Adrenal gland (tissue), 12 donors: Measurements from ENCODE around the gene GMEB2. TPM values are rescaled to one million over a fixed set of nuclear protein-coding genes. Genes with fewer than 3 reads are reported as not detected.

Source experiments
- DNase-seq, 7 donors: peaks; one replicate each; pipeline ENCODE4 v3.0.0-alpha.2; 2019 to 2020
- H3K27ac ChIP-seq, 5 donors: fragments of 200-600 bp; sonication (generic) in 4 of 5; 1 replicate in 3 of 5; 2 replicates in 2 of 5; pipeline versions ENCODE4 v1.5.1 to v1.8.0; 2016 to 2020; ENCODE audit warnings: mild to moderate bottlenecking in 1 of 5
- H3K27me3 ChIP-seq: fragments of 200-600 bp; 2 replicates; pipeline ENCODE4 v1.8.0; 2021
- H3K36me3 ChIP-seq, 2 donors: fragments of 200-600 bp; replicated peaks in 1 of 2; 1 replicate in 1 of 2; 2 replicates in 1 of 2; pipeline versions ENCODE4 v1.5.1 to v1.8.0; 2018 to 2022
- H3K4me1 ChIP-seq, 2 donors: fragments of 200-600 bp; replicated peaks in 1 of 2; 1 replicate in 1 of 2; 2 replicates in 1 of 2; pipeline versions ENCODE4 v1.5.1 to v1.8.0; 2018 to 2021
- H3K4me3 ChIP-seq, 4 donors: fragments of 200-600 bp; sonication (generic) in 3 of 4; one replicate each; pipeline ENCODE4 v1.5.1; 2016 to 2018
- H3K9me3 ChIP-seq, 3 donors: fragments of 200-600 bp; sonication (generic) in 1 of 3; replicated peaks in 1 of 3; 1 replicate in 2 of 3; 2 replicates in 1 of 3; pipeline versions ENCODE4 v1.5.1 to v1.8.0; 2016 to 2021
- POLR2A ChIP-seq, 2 donors: fragments of 450-650 bp; IDR thresholded peaks; one replicate each; pipeline ENCODE4 v1.6.1; 2017; ENCODE audit warnings: antibody characterized with exemption in 2 of 2, mild to moderate bottlenecking in 2 of 2, moderate library complexity in 1 of 2
- WGBS, 4 donors: extraction: QIAGEN DNeasy Blood & Tissue Kit in 2 of 4; methylation state at CpG; one replicate each; pipeline versions ENCODE4 v1.1.5 to v1.1.7; 2013 to 2017; 5-methylcytosine and 5-hydroxymethylcytosine counted together
- intact Hi-C, 2 donors: fragments of 100-400 bp; cut with DNase I; formaldehyde crosslinking; loops; one replicate each; pipeline versions ENCODE4 v1.14.1 to v1.15.0; 2022 to 2023
- polyA plus RNA-seq, 3 donors: library from polyadenylated mRNA; stranded (reverse); fragments of 200-250 nt in 2 of 3; fragments of 350-450 nt in 1 of 3; fragmentation: Illumina TruSeq in 1 of 3; extraction: RNeasy Lipid Tissue Mini Kit (QIAGEN cat#74804) in 1 of 3; gene quantifications; one replicate each; pipeline ENCODE4 v1.2.3, GENCODE V29; 2013 to 2014
- total RNA-seq, 9 donors: library from RNA; depleted of rRNA in 4 of 9; stranded (reverse); fragments of >200 nt in 4 of 9; fragments of 120-200 nt in 1 of 9; fragmentation: NEBNext Ultra II Directional in 1 of 9; extraction: Animal tissue kit (Norgen Biotek cat#: 25700) in 1 of 9; gene quantifications; one replicate each; pipeline versions ENCODE4 v1.1.0 to v1.2.4, GENCODE V29; 2013 to 2023
- TF ChIP-seq, protein P1 (sequence below), 6 experiments: fragments of 450-650 bp in 4 of 6; fragments of 200-600 bp in 2 of 6; sonication (generic) in 1 of 6; IDR thresholded peaks; 1 replicate in 5 of 6; 2 replicates in 1 of 6; pipeline versions ENCODE4 v1.5.1 to v1.8.0; 2016 to 2021; ENCODE audit warnings: antibody characterized with exemption in 6 of 6, mild to moderate bottlenecking in 2 of 6, moderate library complexity in 1 of 6
- donor health status: healthy with polysubstance abuse.
- donor health status: Bipolar disorder and iron deficiency.
- donor health status: DM: yes; HTN: yes; CAD: no.
- donor health status: DM: no; HTN: no; CAD: no.
- donor health status: DM: no; HTN: no; CAD: no.
- donor health status: DM: yes; HTN: yes; CAD: no.

Gene GMEB2
- total and polyA plus RNA-seq, 12 donors: 4.2 to 18.2 (median 12.5) TPM

DNA sequence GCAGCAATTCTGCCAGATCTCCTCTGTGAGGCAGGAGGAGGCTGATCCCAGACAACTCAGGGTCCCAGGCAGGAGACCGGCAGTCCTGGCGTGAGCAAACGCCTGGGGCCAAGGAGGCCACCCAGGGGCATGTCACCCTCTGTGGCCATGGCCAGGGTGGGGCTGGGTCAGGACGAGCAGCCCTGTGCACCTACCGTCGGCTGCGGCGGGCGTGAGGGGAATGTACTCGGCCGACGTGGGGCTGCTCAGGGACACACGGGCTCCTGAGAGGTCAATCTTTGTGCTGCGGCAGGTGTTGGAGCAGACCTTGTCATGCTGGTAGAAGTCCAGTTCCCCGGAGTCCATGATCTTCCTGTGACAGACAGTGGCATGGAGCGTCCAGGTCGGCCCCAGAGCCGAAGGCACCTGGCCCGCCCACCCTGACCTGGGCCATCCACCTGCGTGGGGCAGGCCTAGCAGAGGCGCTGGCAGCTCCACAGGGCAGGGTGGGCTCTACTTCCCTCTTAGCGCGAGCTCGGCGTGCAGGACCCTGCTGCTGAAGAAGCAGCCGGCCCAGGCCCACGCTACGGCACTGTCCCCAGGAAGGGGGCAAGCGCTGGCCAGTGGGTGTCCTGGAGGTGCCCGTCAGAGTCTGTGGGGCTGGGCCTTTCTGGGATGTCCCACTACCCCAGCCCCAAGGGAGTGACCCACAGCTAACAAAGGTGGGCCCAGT, 31.3 kb downstream of the GMEB2 start:
- TF ChIP-seq, protein P1, sequence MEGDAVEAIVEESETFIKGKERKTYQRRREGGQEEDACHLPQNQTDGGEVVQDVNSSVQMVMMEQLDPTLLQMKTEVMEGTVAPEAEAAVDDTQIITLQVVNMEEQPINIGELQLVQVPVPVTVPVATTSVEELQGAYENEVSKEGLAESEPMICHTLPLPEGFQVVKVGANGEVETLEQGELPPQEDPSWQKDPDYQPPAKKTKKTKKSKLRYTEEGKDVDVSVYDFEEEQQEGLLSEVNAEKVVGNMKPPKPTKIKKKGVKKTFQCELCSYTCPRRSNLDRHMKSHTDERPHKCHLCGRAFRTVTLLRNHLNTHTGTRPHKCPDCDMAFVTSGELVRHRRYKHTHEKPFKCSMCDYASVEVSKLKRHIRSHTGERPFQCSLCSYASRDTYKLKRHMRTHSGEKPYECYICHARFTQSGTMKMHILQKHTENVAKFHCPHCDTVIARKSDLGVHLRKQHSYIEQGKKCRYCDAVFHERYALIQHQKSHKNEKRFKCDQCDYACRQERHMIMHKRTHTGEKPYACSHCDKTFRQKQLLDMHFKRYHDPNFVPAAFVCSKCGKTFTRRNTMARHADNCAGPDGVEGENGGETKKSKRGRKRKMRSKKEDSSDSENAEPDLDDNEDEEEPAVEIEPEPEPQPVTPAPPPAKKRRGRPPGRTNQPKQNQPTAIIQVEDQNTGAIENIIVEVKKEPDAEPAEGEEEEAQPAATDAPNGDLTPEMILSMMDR (IDR thresholded peaks at IDR 0.05): no peak
- TF ChIP-seq POLR2A (IDR thresholded peaks at IDR 0.05): no peak
- intact Hi-C loops: no loop called here
- Histone ChIP-seq H3K4me1 (peaks cover 0 to 7% of the 10 kb centered on the region in 2 donors), H3K9me3 (no peaks in the 10 kb centered on the region), H3K27ac (no peak overlapping the region), H3K36me3 (peaks cover 0 to 32% of the 10 kb centered on the region in 2 donors), H3K4me3 (no peak overlapping the region), H3K27me3 (no peaks in the 10 kb centered on the region)
- DNase-seq: no peak
- 93 to 97% (median 96%) methylated on average over 14 to 30 of the region's 30 CpGs for WGBS, 4 donors

GRCh38 chr20:63594043-63594561, 32.8 kb downstream of the GMEB2 start:
- intact Hi-C loops: no loop called here
- TF ChIP-seq, protein P1 (IDR thresholded peaks at IDR 0.05): no peak
- no peak for TF ChIP-seq POLR2A (IDR thresholded peaks at IDR 0.05)
- Histone ChIP-seq H3K27ac (peak overlapping the region in 1 of 5 donors; percentile 39), H3K4me3 (no peak overlapping the region), H3K9me3 (no peaks in the 10 kb centered on the region), H3K4me1 (peaks cover 0 to 7% of the 10 kb centered on the region in 2 donors), H3K36me3 (peaks cover 0 to 34% of the 10 kb centered on the region in 2 donors), H3K27me3 (no peaks in the 10 kb centered on the region)
- no peak for DNase-seq
- WGBS, 4 donors: 63 to 76% (median 69%) methylated on average over 7 to 10 of the region's 10 CpGs

- Histone ChIP-seq H3K27ac (no peak overlapping the region), H3K9me3 (no peaks in the 10 kb centered on the region), H3K4me3 (no peak overlapping the region), H3K27me3 (no peaks in the 10 kb centered on the region), H3K36me3 (peaks cover 0 to 28% of the 10 kb centered on the region in 2 donors), H3K4me1 (peaks cover 0 to 7% of the 10 kb centered on the region in 2 donors)
- 66 to 100% (median 78%) methylated on average over 5 to 13 of the region's 13 CpGs for WGBS, 4 donors
- intact Hi-C loops: no loop called here
- TF ChIP-seq, protein P1 (IDR thresholded peaks at IDR 0.05): no peak
- no peak for TF ChIP-seq POLR2A (IDR thresholded peaks at IDR 0.05)
- DNase-seq: peak in 1 of 7 donors; percentile 54
Measured at GRCh38 chr20:63592661-63593060, 34.2 kb downstream of the GMEB2 start.

GRCh38 chr20:63591786-63592355, 35.0 kb downstream of the GMEB2 start:
- Histone ChIP-seq H3K27ac (no peak overlapping the region), H3K36me3 (peaks cover 0 to 26% of the 10 kb centered on the region in 2 donors), H3K9me3 (no peaks in the 10 kb centered on the region), H3K27me3 (no peaks in the 10 kb centered on the region), H3K4me3 (no peak overlapping the region), H3K4me1 (peaks cover 0 to 7% of the 10 kb centered on the region in 2 donors)
- DNase-seq: no peak
- TF ChIP-seq, protein P1 (IDR thresholded peaks at IDR 0.05): no peak
- TF ChIP-seq POLR2A (IDR thresholded peaks at IDR 0.05): no peak
- intact Hi-C loops: no loop called here
- WGBS, 4 donors: 95 to 97% (median 96%) methylated on average over 4 to 28 of the region's 28 CpGs
